Measurements from ENCODE around the gene ADARB2.

GRCh38 chr10:1384026-1384425 lies 353.3 kb downstream of the ADARB2 start:
- TF ChIP-seq POLR2AphosphoS5 (IDR thresholded peaks at IDR 0.05; ENCODE audit: low read depth, low read length), result no peak
- TF ChIP-seq TAF1 (IDR thresholded peaks at IDR 0.05; ENCODE audit: borderline replicate concordance, insufficient read depth, low read length), result no peak
